HCT116 (cell line): ENCODE measurements around the gene TAS2R30.

Experiments used
- EZH2 ChIP-seq: fragments of 200-600 bp; sonication (generic); IDR thresholded peaks from 2 replicates; pipeline ENCODE4 v1.6.1; 2017; ENCODE audit warnings: antibody characterized with exemption, mixed run types
- EZH2phosphoT487 ChIP-seq: fragments of 200-600 bp; IDR thresholded peaks from 2 replicates; pipeline ENCODE4 v1.6.1; 2018; ENCODE audit warnings: antibody characterized with exemption, borderline replicate concordance
- POLR2AphosphoS5 ChIP-seq: IDR thresholded peaks from 2 replicates; pipeline ENCODE4 v1.6.1; 2011; ENCODE audit warnings: mild to moderate bottlenecking, low read depth, low read length, moderate library complexity
- RAD21 ChIP-seq: IDR thresholded peaks from 2 replicates; pipeline ENCODE4 v1.6.1; 2012; ENCODE audit warnings: low read depth, mild to moderate bottlenecking
- TCF7L2 ChIP-seq: IDR thresholded peaks from 2 replicates; pipeline ENCODE4 v1.7.0; 2011; ENCODE audit warnings: borderline replicate concordance, inconsistent platforms; ENCODE audit not compliant: insufficient read depth, insufficient read length; ENCODE audit errors: extremely low read depth
- TF ChIP-seq, protein P1 (sequence below), 3 experiments: fragments of 200-600 bp in 1 of 3; sonication (generic) in 1 of 3; IDR thresholded peaks in 2 of 3; conservative IDR thresholded peaks in 1 of 3; 2 replicates each; pipeline ENCODE4 v1.5.1; 2012 to 2017; ENCODE audit warnings: low read depth in 2 of 3, low read length in 2 of 3, antibody characterized with exemption in 1 of 3, borderline replicate concordance in 1 of 3, control low read depth in 1 of 3, mild to moderate bottlenecking in 1 of 3, mixed read lengths in 1 of 3, mixed run types in 1 of 3, moderate library complexity in 1 of 3; ENCODE audit not compliant: insufficient read depth in 1 of 3

DNA sequence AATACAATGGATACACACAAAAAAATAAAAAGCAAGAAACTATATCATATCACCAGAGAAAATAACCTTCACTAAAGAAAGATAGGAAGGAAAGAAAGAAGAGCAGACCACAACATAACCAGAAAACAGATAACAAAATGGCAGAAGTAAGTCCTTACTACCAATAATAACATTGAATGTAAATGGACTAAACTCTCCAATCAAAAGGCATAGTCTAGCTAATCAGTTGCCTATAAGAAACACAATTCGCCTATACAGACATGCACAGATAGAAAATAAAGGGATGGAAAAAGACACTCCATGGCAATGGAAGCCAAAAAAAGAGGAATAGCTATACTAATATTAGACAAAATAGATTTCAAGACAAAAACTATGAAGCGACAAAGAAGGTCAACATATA is 8.9 kb upstream of the TAS2R30 start:
- TF ChIP-seq POLR2AphosphoS5 (no peak), TCF7L2 (no peak), RAD21 (no peak), EZH2phosphoT487 (no peak), EZH2 (no peak)
- TF ChIP-seq, protein P1, sequence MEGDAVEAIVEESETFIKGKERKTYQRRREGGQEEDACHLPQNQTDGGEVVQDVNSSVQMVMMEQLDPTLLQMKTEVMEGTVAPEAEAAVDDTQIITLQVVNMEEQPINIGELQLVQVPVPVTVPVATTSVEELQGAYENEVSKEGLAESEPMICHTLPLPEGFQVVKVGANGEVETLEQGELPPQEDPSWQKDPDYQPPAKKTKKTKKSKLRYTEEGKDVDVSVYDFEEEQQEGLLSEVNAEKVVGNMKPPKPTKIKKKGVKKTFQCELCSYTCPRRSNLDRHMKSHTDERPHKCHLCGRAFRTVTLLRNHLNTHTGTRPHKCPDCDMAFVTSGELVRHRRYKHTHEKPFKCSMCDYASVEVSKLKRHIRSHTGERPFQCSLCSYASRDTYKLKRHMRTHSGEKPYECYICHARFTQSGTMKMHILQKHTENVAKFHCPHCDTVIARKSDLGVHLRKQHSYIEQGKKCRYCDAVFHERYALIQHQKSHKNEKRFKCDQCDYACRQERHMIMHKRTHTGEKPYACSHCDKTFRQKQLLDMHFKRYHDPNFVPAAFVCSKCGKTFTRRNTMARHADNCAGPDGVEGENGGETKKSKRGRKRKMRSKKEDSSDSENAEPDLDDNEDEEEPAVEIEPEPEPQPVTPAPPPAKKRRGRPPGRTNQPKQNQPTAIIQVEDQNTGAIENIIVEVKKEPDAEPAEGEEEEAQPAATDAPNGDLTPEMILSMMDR (IDR thresholded peaks at IDR 0.05 in 2 of 3, conservative IDR thresholded peaks at IDR 0.05 in 1 of 3; ENCODE audit: borderline replicate concordance in 1 of 3, insufficient read depth in 1 of 3, low read depth in 2 of 3, low read length in 2 of 3): no peak
